ENCODE data around the gene PKD1.

PKD1 gene

DNA sequence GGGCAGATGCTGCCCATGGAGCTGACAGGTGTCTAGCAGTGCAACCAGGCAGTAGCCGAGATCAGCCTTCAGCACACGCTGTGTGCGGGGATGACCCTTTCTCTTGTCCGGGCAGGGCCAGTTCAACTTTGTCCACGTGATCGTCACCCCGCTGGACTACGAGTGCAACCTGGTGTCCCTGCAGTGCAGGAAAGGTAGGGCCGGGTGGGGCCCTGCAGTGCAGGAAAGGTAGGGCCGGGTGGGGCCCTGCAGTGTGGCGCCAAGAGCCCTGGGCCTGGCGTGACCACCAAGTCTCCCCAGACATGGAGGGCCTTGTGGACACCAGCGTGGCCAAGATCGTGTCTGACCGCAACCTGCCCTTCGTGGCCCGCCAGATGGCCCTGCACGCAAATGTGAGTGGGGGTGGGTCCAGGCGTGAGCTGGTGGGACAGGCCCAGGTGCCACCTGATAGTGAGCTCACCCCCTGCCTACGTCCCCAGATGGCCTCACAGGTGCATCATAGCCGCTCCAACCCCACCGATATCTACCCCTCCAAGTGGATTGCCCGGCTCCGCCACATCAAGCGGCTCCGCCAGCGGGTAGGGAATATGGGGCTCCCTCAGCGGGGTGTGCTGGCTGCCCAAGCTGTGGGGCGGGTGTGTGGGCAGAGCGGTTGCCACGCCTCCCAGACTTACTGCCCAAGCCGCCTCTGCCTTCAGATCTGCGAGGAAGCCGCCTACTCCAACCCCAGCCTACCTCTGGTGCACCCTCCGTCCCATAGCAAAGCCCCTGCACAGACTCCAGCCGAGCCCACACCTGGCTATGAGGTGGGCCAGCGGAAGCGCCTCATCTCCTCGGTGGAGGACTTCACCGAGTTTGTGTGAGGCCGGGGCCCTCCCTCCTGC, 47.7 kb downstream of the PKD1 start:
- H3K27me3 Mint-ChIP-seq, result no peaks in the 10 kb centered on the region
- no peak overlapping the region for H3K27ac Mint-ChIP-seq
- H3K4me1 Mint-ChIP-seq (ENCODE audit: low read depth), result no peaks in the 10 kb centered on the region
- no peak overlapping the region for H3K4me3 Mint-ChIP-seq
- H3K9me3 Mint-ChIP-seq, result no peaks in the 10 kb centered on the region
- peaks cover 5% of the 10 kb centered on the region for H3K36me3 Mint-ChIP-seq (ENCODE audit: low read depth)

- peaks cover 5% of the 10 kb centered on the region for H3K36me3 Mint-ChIP-seq (ENCODE audit: low read depth)
- H3K27me3 Mint-ChIP-seq, result no peaks in the 10 kb centered on the region
- H3K4me1 Mint-ChIP-seq (ENCODE audit: low read depth), result no peaks in the 10 kb centered on the region
- H3K27ac Mint-ChIP-seq, result no peak overlapping the region
- no peak overlapping the region for H3K4me3 Mint-ChIP-seq
- H3K9me3 Mint-ChIP-seq, result no peaks in the 10 kb centered on the region
These were observed 48.6 kb downstream of the PKD1 start for GRCh38 chr16:2086812-2087747.

DNA sequence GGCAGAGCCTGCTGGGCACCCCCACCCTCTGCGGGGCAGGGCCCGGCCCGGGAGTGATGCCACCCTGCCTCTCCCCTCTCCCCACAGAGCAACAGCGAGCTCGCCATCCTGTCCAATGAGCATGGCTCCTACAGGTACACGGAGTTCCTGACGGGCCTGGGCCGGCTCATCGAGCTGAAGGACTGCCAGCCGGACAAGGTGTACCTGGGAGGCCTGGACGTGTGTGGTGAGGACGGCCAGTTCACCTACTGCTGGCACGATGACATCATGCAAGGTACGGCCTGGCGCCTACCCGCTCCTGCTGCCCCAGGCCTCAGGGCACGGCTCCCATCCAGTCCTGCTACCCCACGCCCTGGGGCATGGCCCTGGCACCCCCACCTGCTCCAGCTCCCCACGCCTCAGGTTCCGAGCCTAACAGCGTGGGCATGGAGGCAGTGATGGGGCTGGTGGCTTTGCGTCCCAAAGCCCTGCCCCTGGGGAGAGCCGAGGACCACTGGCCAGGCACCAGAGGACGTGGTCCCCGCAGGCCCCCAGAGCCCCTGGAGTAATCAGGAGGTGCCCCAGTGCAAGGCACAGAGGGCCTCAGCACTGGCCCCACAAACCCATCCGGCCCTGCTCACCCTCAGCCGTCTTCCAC, 49.5 kb downstream of the PKD1 start:
- no peaks in the 10 kb centered on the region for H3K4me1 Mint-ChIP-seq (ENCODE audit: low read depth)
- H3K36me3 Mint-ChIP-seq (ENCODE audit: low read depth), result peaks cover 5% of the 10 kb centered on the region
- H3K9me3 Mint-ChIP-seq, result no peaks in the 10 kb centered on the region
- no peaks in the 10 kb centered on the region for H3K27me3 Mint-ChIP-seq
- no peak overlapping the region for H3K27ac Mint-ChIP-seq
- no peak overlapping the region for H3K4me3 Mint-ChIP-seq

DNA sequence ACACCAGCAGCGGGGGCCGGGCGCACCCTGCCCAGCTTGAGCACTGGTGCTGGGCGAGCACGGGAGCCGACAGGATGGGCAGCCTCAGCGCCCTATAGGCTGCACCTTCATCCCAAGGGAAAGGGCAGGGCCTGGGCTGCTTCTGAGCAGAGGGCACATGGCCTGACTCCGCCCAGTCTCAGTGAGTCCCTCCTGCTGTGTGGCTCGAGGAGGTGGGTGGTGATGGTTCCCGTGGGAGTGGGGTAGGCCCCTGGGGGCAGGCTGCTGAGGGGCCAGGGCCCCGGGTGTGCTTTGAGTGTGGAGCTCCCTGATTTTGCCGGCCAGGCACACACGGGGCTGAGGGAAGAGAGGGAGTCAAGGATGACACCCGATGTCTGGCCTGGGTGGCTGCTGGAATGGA, 50.0 kb downstream of the PKD1 start:
- Mint-ChIP-seq H3K27me3 (no peaks in the 10 kb centered on the region), H3K4me1 (ENCODE audit: low read depth) (no peaks in the 10 kb centered on the region), H3K9me3 (no peaks in the 10 kb centered on the region), H3K36me3 (ENCODE audit: low read depth) (peaks cover 5% of the 10 kb centered on the region), H3K4me3 (no peak overlapping the region), H3K27ac (no peak overlapping the region)

GRCh38 chr16:2084895-2085625, 50.6 kb downstream of the PKD1 start:
- no peaks in the 10 kb centered on the region for H3K9me3 Mint-ChIP-seq
- no peak overlapping the region for H3K27ac Mint-ChIP-seq
- H3K36me3 Mint-ChIP-seq (ENCODE audit: low read depth), result peaks cover 5% of the 10 kb centered on the region

DNA sequence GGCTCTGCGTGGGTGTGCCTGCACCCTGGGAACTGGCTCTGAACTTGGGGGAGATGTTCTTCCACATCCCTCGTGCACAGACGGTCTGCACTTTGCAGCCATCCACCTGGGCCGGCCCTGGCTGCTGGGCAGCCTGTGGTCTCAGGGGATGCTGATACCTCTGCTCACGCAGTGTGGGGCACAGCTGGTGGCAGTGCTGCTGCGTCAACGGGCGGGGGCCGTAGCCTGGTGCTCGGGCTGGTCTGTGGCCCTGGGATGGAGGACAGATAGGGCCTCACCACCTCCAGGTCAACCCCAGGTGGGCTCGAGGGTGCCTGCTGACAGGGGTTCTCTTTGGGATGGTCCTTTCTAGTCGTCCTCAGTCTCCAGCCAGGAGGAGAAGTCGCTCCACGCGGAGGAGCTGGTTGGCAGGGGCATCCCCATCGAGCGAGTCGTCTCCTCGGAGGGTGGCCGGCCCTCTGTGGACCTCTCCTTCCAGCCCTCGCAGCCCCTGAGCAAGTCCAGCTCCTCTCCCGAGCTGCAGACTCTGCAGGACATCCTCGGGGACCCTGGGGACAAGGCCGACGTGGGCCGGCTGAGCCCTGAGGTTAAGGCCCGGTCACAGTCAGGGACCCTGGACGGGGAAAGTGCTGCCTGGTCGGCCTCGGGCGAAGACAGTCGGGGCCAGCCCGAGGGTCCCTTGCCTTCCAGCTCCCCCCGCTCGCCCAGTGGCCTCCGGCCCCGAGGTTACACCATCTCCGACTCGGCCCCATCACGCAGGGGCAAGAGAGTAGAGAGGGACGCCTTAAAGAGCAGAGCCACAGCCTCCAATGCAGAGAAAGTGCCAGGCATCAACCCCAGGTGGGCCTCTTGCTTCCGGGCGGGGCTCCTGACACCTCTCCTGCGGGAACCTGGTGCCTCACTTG, 51.6 kb downstream of the PKD1 start:
- H3K4me3 Mint-ChIP-seq, result no peak overlapping the region
- no peak overlapping the region for H3K27ac Mint-ChIP-seq
- H3K4me1 Mint-ChIP-seq (ENCODE audit: low read depth), result no peaks in the 10 kb centered on the region
- H3K27me3 Mint-ChIP-seq, result no peaks in the 10 kb centered on the region
- H3K9me3 Mint-ChIP-seq, result no peaks in the 10 kb centered on the region
- H3K36me3 Mint-ChIP-seq (ENCODE audit: low read depth), result peaks cover 3% of the 10 kb centered on the region

More at GRCh38 chr16:2084895-2085625, 50.6 kb downstream of the PKD1 start:
- H3K4me1 Mint-ChIP-seq (ENCODE audit: low read depth), result no peaks in the 10 kb centered on the region
- no peak overlapping the region for H3K4me3 Mint-ChIP-seq
- H3K27me3 Mint-ChIP-seq, result no peaks in the 10 kb centered on the region

DNA sequence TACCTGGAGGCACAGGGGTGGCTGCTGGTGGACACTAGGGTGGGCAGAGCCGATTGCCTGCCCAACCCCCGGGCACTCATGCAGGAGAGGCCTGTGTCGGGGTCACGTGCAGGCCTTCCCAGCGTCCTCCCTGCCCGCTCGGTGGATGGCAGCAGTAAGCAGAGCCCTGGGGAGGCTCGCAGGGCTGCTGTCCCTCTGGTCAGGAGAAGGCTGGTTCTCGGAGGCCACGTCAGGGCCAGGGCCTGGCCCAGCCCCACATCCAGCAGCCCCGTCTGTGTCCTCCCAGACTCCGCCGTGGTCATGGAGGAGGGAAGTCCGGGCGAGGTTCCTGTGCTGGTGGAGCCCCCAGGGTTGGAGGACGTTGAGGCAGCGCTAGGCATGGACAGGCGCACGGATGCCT, 52.3 kb downstream of the PKD1 start:
- Mint-ChIP-seq H3K4me1 (ENCODE audit: low read depth) (no peaks in the 10 kb centered on the region), H3K27ac (no peak overlapping the region)

DNA sequence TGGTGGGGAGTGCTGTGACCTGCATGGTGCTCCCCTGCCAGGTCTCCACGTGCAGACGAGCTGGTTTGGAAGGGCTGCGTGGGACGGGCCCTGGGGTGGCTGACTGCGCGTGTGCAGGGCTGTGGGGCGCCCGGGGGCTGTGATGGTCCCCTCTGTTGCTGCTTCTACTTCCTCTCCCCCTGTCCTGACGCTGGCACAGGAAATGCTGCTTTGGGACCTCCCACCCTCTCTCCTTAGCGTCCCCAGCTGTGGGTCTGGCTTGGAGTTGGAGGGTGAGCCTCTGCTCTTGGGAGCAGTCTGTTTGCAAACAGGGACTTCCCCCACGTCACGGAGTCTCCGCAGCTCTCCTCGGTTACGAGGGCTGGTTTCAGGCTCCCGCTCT, 52.7 kb downstream of the PKD1 start:
- Mint-ChIP-seq H3K9me3 (no peaks in the 10 kb centered on the region), H3K27me3 (no peaks in the 10 kb centered on the region), H3K4me3 (no peak overlapping the region), H3K36me3 (ENCODE audit: low read depth) (no peaks in the 10 kb centered on the region), H3K27ac (no peak overlapping the region), H3K4me1 (ENCODE audit: low read depth) (no peaks in the 10 kb centered on the region)

More for the DNA sequence above, 52.3 kb downstream of the PKD1 start:
- Mint-ChIP-seq H3K36me3 (ENCODE audit: low read depth) (no peaks in the 10 kb centered on the region), H3K9me3 (no peaks in the 10 kb centered on the region), H3K4me3 (no peak overlapping the region), H3K27me3 (no peaks in the 10 kb centered on the region)

- H3K36me3 Mint-ChIP-seq (ENCODE audit: low read depth), result no peaks in the 10 kb centered on the region
- no peak overlapping the region for H3K4me3 Mint-ChIP-seq
- H3K27ac Mint-ChIP-seq, result no peak overlapping the region
- no peaks in the 10 kb centered on the region for H3K4me1 Mint-ChIP-seq (ENCODE audit: low read depth)
- H3K27me3 Mint-ChIP-seq, result no peaks in the 10 kb centered on the region
- no peaks in the 10 kb centered on the region for H3K9me3 Mint-ChIP-seq
These were observed 53.3 kb downstream of the PKD1 start for GRCh38 chr16:2082171-2082982.

- Mint-ChIP-seq H3K4me3 (no peak overlapping the region), H3K9me3 (no peaks in the 10 kb centered on the region), H3K27me3 (no peaks in the 10 kb centered on the region), H3K36me3 (ENCODE audit: low read depth) (peaks cover 5% of the 10 kb centered on the region), H3K27ac (no peak overlapping the region), H3K4me1 (ENCODE audit: low read depth) (no peaks in the 10 kb centered on the region)
These were observed 54.3 kb downstream of the PKD1 start for GRCh38 chr16:2081201-2082084.

- H3K27me3 Mint-ChIP-seq, result no peaks in the 10 kb centered on the region
- H3K4me1 Mint-ChIP-seq (ENCODE audit: low read depth), result no peaks in the 10 kb centered on the region
- H3K36me3 Mint-ChIP-seq (ENCODE audit: low read depth), result peaks cover 5% of the 10 kb centered on the region
These were observed 55.7 kb downstream of the PKD1 start for GRCh38 chr16:2079991-2080390.

DNA sequence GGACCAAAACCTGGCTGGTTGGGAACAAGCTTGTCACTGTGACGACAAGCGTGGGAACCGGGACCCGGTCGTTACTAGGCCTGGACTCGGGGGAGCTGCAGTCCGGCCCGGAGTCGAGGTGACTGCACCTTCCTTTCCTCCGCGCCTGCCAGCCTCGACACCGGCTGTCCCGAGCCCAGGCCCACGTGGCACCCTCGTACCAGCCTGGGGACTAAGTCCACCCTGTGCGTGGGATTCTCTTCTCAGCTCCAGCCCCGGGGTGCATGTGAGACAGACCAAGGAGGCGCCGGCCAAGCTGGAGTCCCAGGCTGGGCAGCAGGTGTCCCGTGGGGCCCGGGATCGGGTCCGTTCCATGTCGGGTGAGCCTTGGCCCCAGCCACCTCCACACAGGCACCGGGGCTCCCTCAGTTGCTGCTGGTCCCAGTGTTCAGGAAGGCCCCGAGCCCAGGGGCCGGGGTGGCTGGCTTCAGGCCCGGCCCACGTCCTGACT, 56.3 kb downstream of the PKD1 start:
- Mint-ChIP-seq H3K9me3 (no peaks in the 10 kb centered on the region), H3K4me1 (ENCODE audit: low read depth) (no peaks in the 10 kb centered on the region), H3K36me3 (ENCODE audit: low read depth) (peaks cover 9% of the 10 kb centered on the region), H3K4me3 (no peak overlapping the region), H3K27ac (no peak overlapping the region), H3K27me3 (no peaks in the 10 kb centered on the region)

More at GRCh38 chr16:2079991-2080390, 55.7 kb downstream of the PKD1 start:
- Mint-ChIP-seq H3K9me3 (no peaks in the 10 kb centered on the region), H3K4me3 (no peak overlapping the region), H3K27ac (no peak overlapping the region)

All from stimulated activated naive CD8-positive, alpha-beta T cell treated with anti-CD3 and anti-CD28 coated beads, Interleukin-15, Interleukin-2, amounts not matched to agents 100 ng/mL and 50 ng/mL, for 24 hours (primary cell).